Measurements from ENCODE around the gene SH3PXD2A. TPM values are rescaled to one million over a fixed set of nuclear protein-coding genes. Genes with fewer than 3 reads are reported as not detected.

SH3PXD2A gene
- total and polyA plus RNA-seq, 2 of the 4 experiments (the other 2 are of a cell fraction) = 6.3 to 23.0 TPM

GRCh38 chr10:103729851-103730250 lies 125.5 kb downstream of the SH3PXD2A start:
- no peak overlapping the region for H3K27ac ChIP-seq (ENCODE audit: insufficient read depth, low read length)

More at GRCh38 chr10:103729851-103730250, 125.5 kb downstream of the SH3PXD2A start:
- Histone ChIP-seq H3K23ac (ENCODE audit: low read depth, low read length) (no peak overlapping the region), H4K5ac (ENCODE audit: low read depth, low read length) (no peak overlapping the region), H3K9ac (ENCODE audit: low read depth, low read length) (no peak overlapping the region), H3K4me1 (ENCODE audit: control insufficient read depth, insufficient read depth, low read length) (peaks cover 2% of the 10 kb centered on the region), H3K9me3 (ENCODE audit: control insufficient read depth, insufficient read depth, low read length) (no peaks in the 10 kb centered on the region), H2BK20ac (ENCODE audit: low read depth, low read length) (no peak overlapping the region), H3K18ac (ENCODE audit: low read depth, low read length) (no peak overlapping the region), H2AK5ac (ENCODE audit: low read depth, low read length) (no peak overlapping the region), H4K20me1 (ENCODE audit: insufficient read depth, low read length) (no peaks in the 10 kb centered on the region), H3K79me1 (ENCODE audit: low read depth in 1 of 2, low read length in 2 of 2) (no peaks in the 10 kb centered on the region; a peak in 1 of 4 replicates), H2BK15ac (ENCODE audit: low read depth, low read length) (no peak overlapping the region), H3K36me3 (ENCODE audit: control insufficient read depth, insufficient read depth, low read length) (peaks cover 2% of the 10 kb centered on the region; the same call in 1 of the 2 replicates), H3K4me3 (ENCODE audit: insufficient read depth, low read depth, low read length) (no peak overlapping the region), H3K9me1 (ENCODE audit: insufficient read depth, low read length) (peaks cover 2% of the 10 kb centered on the region; the same call in 1 of the 2 replicates), H3K14ac (replicated peaks; ENCODE audit: low read depth, low read length) (no peak overlapping the region), H2AK9ac (replicated peaks; ENCODE audit: low read depth, low read length, poor library complexity) (peak overlapping the region; percentile 48), H2AFZ (replicated peaks; ENCODE audit: low read length, poor library complexity) (no peak overlapping the region), H3K4ac (ENCODE audit: low read depth, low read length) (no peak overlapping the region), H3K56ac (ENCODE audit: extremely low read depth, insufficient read depth, low read length) (no peak overlapping the region), H3K4me2 (ENCODE audit: low read depth, low read length) (no peak overlapping the region), H3K27me3 (ENCODE audit: control insufficient read depth, insufficient read depth, low read length) (no peaks in the 10 kb centered on the region), H4K8ac (ENCODE audit: low read depth in 2 of 2, low read length in 2 of 2) (no peak overlapping the region), H4K91ac (ENCODE audit: insufficient read depth, low read depth, low read length) (no peak overlapping the region), H2BK5ac (ENCODE audit: low read depth, low read length, poor library complexity, severe bottlenecking) (no peak overlapping the region), H2BK120ac (ENCODE audit: low read depth, low read length) (no peak overlapping the region)
- WGBS, 2 experiments (ENCODE audit: extremely low coverage in 2 of 2, insufficient read length in 1 of 2) = 88% methylated on average over 4 of the region's 5 CpGs; no CpG with 5 or more reads in 1 of the 2 experiments
- DNase-seq (no peak), ATAC-seq (ENCODE audit: low read depth) (no peak)
- in situ Hi-C loops (cut with MboI; ENCODE audit: low sequenced_read_pairs) = no loop called here
- ChIA-PET POLR2A (ENCODE audit: unreplicated experiment) (no interaction called here), CTCF (no interaction called here)
- dilution Hi-C loops (cut with HindIII; ENCODE audit: low sequenced_read_pairs, unreplicated experiment) = no loop called here
- BruUV-seq (replicated peaks) = no TSS peak
- TF ChIP-seq CTCF (conservative IDR thresholded peaks at IDR 0.05; ENCODE audit: low read depth, low read length) (no peak), MXI1 (IDR thresholded peaks at IDR 0.05; ENCODE audit: borderline replicate concordance, low read depth, low read length) (no peak), SMC3 (IDR thresholded peaks at IDR 0.05; ENCODE audit: low read depth, low read length) (no peak), POLR2A (IDR thresholded peaks at IDR 0.05; ENCODE audit: low read depth, low read length) (no peak), CEBPB (IDR thresholded peaks at IDR 0.05; ENCODE audit: low read depth, low read length) (no peak), ELK1 (IDR thresholded peaks at IDR 0.05; ENCODE audit: borderline replicate concordance, low read depth, low read length) (no peak), MAZ (IDR thresholded peaks at IDR 0.05; ENCODE audit: borderline replicate concordance, low read depth, low read length) (no peak), RFX5 (IDR thresholded peaks at IDR 0.05; ENCODE audit: low read depth, low read length) (no peak), RAD21 (IDR thresholded peaks at IDR 0.05; ENCODE audit: low read length) (no peak), MAFK (IDR thresholded peaks at IDR 0.05; ENCODE audit: low read depth, low read length) (no peak), RCOR1 (IDR thresholded peaks at IDR 0.05; ENCODE audit: insufficient replicate concordance, low read length) (no peak), NFE2L2 (IDR thresholded peaks at IDR 0.05; ENCODE audit: low read depth, low read length) (no peak), CHD1 (IDR thresholded peaks at IDR 0.05; ENCODE audit: low read depth, low read length) (no peak), FOS (IDR thresholded peaks at IDR 0.05; ENCODE audit: low read depth, low read length) (no peak), BHLHE40 (IDR thresholded peaks at IDR 0.05; ENCODE audit: low read depth, low read length) (no peak), USF2 (IDR thresholded peaks at IDR 0.05; ENCODE audit: low read depth, low read length) (no peak)
- intact Hi-C loops (cut with micrococcal nuclease) = no loop called here
